Hepatocyte (in vitro differentiated cells): ENCODE results near the gene DNAJB5.

ENCODE experiments used
- EZH2 ChIP-seq: fragments of 200-600 bp; sonication (generic); IDR thresholded peaks from 2 replicates; pipeline ENCODE4 v1.6.1; 2016; ENCODE audit warnings: antibody characterized with exemption, mild to moderate bottlenecking, borderline replicate concordance
- TF ChIP-seq, protein P1 (sequence below): fragments of 200-600 bp; sonication (generic); IDR thresholded peaks from 2 replicates; pipeline ENCODE4 v1.5.1; 2016; ENCODE audit warnings: antibody characterized with exemption, mild to moderate bottlenecking; ENCODE audit not compliant: poor library complexity

- no peak for TF ChIP-seq EZH2
- TF ChIP-seq, protein P1, sequence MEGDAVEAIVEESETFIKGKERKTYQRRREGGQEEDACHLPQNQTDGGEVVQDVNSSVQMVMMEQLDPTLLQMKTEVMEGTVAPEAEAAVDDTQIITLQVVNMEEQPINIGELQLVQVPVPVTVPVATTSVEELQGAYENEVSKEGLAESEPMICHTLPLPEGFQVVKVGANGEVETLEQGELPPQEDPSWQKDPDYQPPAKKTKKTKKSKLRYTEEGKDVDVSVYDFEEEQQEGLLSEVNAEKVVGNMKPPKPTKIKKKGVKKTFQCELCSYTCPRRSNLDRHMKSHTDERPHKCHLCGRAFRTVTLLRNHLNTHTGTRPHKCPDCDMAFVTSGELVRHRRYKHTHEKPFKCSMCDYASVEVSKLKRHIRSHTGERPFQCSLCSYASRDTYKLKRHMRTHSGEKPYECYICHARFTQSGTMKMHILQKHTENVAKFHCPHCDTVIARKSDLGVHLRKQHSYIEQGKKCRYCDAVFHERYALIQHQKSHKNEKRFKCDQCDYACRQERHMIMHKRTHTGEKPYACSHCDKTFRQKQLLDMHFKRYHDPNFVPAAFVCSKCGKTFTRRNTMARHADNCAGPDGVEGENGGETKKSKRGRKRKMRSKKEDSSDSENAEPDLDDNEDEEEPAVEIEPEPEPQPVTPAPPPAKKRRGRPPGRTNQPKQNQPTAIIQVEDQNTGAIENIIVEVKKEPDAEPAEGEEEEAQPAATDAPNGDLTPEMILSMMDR: no peak
These were observed 41.1 kb upstream of the DNAJB5 start for GRCh38 chr9:34948451-34948850.
